ENCODE measurements around the gene NOM1.

The NOM1 gene

GRCh38 chr7:157005456-157006204 lies 56.1 kb downstream of the NOM1 start:
- DNase-seq, result no peak

GRCh38 chr7:157006205-157006747 lies 56.8 kb downstream of the NOM1 start:
- no peak for DNase-seq

DNA sequence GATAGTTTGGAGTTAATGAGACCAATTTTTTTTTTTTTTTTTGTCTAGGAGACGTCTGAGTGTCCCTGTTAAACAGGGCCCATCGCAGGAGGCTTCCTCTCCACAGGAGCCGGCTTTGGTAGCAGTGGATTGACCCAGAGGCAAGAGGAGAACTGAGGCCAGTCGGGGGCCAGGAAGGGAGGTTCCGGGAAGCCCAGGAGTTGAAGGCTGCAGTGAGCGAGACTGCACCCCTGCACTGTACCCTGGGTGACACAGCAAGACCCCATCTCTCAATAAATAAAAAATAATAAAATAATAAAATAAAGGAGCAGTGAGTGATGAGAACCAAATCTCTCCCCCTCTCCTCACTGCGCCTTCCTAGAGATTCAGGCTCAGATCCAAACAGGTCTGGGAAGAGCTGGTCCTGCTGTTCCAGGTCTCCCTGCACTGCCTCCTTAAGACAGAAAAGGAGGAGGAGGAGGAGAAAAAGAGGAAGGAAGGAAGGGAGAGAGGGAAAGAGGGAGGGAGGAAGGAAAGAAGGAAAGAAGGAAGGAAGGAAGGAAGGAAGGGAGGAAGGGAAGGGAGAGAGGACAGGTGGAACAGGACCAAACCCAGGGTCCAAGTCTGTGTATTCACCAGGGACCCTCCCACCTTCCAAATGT lies 57.4 kb downstream of the NOM1 start:
- DNase-seq, result no peak

- no peak for DNase-seq
Measured at GRCh38 chr7:157007470-157008066, 58.1 kb downstream of the NOM1 start.

DNA sequence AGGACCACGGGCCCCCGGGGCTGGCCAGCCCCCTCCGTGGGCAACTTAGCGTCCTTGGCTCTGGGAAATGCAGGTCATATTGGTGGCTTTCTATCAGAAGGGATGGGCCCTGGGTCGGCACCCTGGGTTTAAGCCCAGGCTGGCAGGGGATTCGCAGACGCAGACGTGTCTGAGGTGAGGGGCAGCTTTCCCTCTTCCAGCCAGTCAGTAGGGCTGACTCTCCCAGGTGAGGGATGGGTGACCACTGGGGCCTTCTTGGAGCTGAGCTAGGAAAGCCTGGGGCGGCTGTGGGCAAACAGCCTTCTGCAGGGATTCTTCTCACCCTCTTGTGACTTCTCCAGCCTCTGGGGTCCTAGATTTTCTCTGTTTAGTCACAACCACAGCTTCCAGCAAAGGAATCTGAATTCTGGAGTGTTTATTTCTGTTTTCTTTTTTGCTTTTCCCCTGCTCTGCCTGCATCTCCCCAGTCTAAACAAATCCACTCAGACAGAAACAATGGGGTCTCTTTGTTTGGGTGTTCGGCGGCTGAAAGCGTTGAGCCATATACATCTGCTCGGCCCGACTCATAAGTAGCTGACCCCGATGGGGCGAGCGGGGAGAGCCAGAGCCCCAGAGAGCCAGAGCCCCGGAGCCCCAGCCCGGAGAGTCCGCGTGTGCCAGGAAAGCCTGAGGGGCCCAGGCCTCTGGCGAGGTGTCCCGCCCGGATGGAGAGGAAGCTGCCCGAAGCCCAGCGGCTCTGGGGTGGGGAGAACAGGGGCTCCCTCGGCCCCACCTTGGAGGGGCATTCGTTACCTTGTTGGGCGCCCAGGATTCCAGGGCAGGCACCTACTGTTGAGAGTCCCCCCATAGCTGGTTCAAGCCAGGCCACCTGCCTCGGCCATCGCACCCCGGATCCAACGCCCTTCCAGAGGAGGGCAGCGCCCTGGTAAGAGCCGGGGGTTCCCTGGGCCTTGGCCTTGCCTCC lies 59.0 kb downstream of the NOM1 start:
- DNase-seq, result no peak

DNA sequence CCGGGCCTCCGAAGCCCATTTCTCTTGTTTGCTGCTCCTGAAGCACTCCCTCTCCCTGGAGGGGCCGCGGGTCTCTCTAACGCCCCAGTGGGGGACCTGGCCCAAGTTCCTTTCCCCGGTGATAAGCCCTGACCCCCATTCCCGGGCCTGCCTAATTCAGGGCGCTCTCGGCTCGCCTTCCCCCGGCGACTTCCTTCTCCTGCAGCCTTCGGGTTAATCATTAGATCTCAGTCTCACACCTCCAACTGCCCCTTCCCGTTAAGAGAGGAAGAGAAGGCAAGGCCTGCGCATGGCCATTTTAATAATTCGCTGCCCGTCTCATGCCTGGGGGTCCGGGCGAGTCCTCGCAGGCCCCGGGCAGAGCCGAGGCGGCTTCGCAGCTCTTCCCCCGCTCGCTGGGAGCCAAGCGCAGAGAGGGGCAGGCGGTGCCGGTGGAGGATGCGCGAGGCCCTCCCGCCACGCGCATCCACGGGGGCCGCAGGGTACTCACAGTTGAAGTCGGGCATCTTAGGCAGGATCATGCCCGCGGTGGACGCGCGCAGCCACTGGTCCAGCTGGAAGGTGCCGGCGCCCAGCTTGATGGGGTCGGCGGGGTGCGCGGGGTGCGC lies 59.8 kb downstream of the NOM1 start:
- DNase-seq, result no peak

GRCh38 chr7:157009778-157010587 lies 60.5 kb downstream of the NOM1 start:
- DNase-seq, result no peak

GRCh38 chr7:157010588-157011332 lies 61.2 kb downstream of the NOM1 start, which contains the start of gene MNX1:
Gene MNX1, minus strand, starts transcription at chr7:157010663. Its CDS starts 313 bp downstream, at chr7:157010350.
- DNase-seq, result peak; percentile 66

- DNase-seq, result no peak
Measured at GRCh38 chr7:157011333-157012112, 62.0 kb downstream of the NOM1 start.

- DNase-seq, result no peak
Measured at GRCh38 chr7:157012113-157012547, 62.6 kb downstream of the NOM1 start.

DNA sequence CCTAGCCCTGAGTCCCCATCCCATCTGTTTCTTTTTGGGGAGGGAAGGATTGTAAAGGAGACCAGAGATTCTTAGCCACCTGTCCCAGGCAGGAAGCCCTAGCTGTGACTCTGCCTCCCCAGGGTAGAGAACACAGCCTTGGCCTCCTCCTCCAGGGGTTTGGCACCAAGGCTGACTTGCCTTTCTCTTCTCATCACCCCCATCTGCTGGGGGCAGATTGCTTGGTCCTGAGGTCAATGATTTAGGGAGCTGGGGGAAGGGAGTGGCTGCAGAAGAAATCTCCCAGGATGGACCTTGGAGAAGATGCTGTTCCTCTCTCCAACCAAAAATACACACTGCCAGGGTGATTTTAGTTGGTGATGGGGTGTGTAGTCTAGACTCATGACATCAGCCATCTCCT lies 63.6 kb downstream of the NOM1 start:
- DNase-seq, result no peak

- DNase-seq, result no peak
Measured at GRCh38 chr7:157013602-157014549, 64.4 kb downstream of the NOM1 start.

GRCh38 chr7:157014635-157015555 lies 65.4 kb downstream of the NOM1 start:
- DNase-seq, result no peak

DNA sequence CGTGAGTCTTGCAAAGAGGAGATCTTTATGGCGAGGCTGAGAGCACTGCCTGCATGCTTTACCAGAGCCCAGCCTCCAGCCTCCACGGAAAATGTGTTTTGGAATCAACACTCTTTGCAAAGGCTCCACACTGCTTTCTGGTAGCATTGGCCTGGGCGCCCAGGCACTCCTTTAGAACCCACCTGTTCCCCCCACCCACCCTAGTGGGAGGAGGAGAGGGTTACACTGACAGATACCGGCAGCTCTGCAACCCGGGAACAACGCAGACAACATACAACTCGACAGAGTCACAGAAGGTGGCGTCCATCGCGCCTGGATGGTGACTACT lies 66.5 kb downstream of the NOM1 start:
- no peak for DNase-seq

DNA sequence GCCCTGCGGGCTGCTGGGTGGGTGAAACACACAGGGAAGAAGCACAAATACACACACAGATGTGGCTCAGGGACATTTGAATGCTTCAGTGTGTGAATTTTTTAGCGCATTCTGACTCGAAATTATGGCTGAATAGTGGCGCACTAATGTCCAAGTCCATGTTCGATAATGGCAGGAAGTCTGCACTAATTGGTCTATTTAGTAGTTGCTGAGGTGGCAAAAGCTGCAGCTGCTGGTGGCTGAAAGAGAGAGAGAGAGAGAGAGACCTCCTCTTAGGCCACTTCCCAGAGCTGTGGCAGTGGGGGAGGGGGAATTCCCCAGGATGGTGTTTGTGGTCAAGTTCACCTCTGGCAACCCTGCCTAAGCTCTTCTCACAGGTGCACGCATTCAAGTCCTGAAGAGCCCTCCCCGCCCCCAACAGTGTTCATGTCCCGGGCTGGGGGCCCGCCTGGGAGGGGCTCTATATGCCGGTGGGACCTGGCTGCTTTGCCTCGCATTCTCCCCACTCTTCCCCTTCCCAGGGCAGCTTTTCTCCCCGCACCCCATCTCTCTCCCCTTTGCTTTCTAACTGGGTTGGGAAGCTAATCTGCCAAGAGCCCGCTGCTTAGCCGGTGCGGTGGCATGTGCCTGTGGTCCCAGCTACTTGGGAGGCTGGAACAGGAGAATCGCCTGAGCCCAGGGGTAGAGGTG lies 67.0 kb downstream of the NOM1 start:
- DNase-seq, result no peak

DNA sequence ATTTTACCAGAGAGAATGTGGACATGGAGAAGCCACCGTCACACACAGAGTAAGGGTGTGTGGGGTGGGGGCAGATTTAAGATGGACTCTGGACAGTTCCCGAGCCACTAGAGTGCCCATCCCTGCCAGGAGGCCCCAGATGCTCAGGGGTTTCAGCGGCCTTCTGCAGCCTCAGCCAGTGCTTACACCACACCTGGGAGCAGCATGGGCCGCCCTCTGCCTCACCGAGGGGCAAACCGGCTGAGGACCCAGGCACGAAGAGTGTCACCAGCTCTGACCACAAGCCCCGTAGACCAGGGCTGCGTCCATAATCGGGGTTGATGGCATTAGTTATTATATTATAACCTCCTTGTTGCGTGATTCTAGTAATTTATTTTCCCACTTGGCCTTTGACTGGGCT lies 67.6 kb downstream of the NOM1 start:
- no peak for DNase-seq
